Astrocyte of the hippocampus (primary cell): ENCODE results near the gene FRS2.

Experiments
- DNase-seq: peaks from one replicate; pipeline ENCODE4 v3.0.0; 2011; ENCODE audit warnings: low read depth, low spot score

The FRS2 gene

GRCh38 chr12:69623970-69624369, 153.8 kb downstream of the FRS2 start:
- DNase-seq, result no peak

GRCh38 chr12:69627501-69627900, 157.3 kb downstream of the FRS2 start:
- DNase-seq, result no peak
